ENCODE data around the gene QDPR. TPM values are rescaled to one million over a fixed set of nuclear protein-coding genes. Genes with fewer than 3 reads are reported as not detected.

Gene QDPR
- polyA plus RNA-seq, 1 of the 3 experiments (the other 2 are of a cell fraction), result 83.1 TPM

DNA sequence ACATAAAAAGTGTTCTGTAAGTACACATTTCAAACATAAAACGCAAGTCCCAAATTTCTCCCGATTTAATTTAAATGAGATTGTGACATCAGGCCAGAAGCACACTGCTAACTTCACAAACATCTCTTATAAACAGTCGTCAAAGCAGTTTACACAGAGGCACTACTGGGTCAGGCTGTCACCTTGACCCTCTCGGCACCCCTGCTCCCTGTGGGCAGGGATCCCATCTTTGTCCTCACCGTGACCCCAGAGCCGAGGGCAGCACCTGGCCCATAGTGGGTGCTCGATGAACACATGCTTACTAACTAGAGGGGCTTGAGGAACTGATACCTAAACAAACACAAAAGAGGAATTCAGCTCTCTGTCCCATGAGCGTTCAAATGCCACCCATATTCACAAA is 22.2 kb downstream of the QDPR start (continued):
- TF ChIP-seq MEF2A (IDR thresholded peaks at IDR 0.05; ENCODE audit: borderline replicate concordance, low read depth) (no peak), YY1 (IDR thresholded peaks at IDR 0.05; ENCODE audit: low read depth) (no peak)

DNA sequence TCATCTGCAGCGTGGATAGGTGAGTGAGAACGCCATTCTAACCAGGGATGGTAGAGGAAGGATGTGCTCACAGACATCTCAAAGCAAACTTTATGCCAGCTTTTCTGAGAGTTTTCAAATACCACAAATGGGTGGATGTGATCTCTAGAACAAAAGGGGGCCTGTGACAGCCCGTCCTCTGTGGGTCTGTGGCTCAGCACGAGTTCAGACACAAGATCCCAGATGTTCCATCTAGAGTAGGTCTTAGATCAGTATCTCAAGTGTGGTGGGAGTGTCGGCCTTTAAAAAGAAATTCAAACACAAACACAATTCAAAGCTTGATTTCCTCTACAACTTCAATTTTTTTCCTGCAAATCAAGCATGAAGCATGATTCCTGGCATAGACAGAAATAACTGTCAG is 22.8 kb downstream of the QDPR start:
- Histone ChIP-seq H3K27ac (ENCODE audit: low read depth in 2 of 2, low read length in 1 of 2) (peak overlapping the region in 1 of 2 experiments; percentile 99; a peak in 2 of 4 replicates), H3K4me1 (ENCODE audit: control insufficient read depth in 1 of 2, insufficient read depth in 2 of 2, low read depth in 1 of 2, low read length in 1 of 2) (peaks cover 5 to 55% of the 10 kb centered on the region in 2 experiments; a peak in 3 of 4 replicates), H3K9me3 (no peaks in the 10 kb centered on the region), H3K4me3 (ENCODE audit: low read depth in 2 of 2, low read length in 1 of 2) (no peak overlapping the region), H4K20me1 (ENCODE audit: insufficient read depth) (no peaks in the 10 kb centered on the region), H3F3A (replicated peaks; ENCODE audit: insufficient read depth) (no peaks in the 10 kb centered on the region), H2AFZ (ENCODE audit: low read depth) (no peak overlapping the region), H3K4me2 (no peak overlapping the region), H3K79me2 (ENCODE audit: insufficient read depth) (no peaks in the 10 kb centered on the region), H3K36me3 (replicated peaks in 1 of 2; ENCODE audit: control insufficient read depth in 1 of 2, insufficient read depth in 2 of 2, low read length in 1 of 2) (peaks cover 10 to 32% of the 10 kb centered on the region in 2 experiments), H3K9ac (no peak overlapping the region), H3K9me2 (no peaks in the 10 kb centered on the region), H3K27me3 (ENCODE audit: insufficient read depth) (no peaks in the 10 kb centered on the region)
- no peak for TF ChIP-seq MEF2A (IDR thresholded peaks at IDR 0.05; ENCODE audit: borderline replicate concordance, low read depth)
- TF ChIP-seq RFX5 (IDR thresholded peaks at IDR 0.05; ENCODE audit: low read length), result no peak
- TF ChIP-seq POLR2AphosphoS5 (IDR thresholded peaks at IDR 0.05; ENCODE audit: low read depth, low read length), result no peak
- no peak for TF ChIP-seq NFIC (IDR thresholded peaks at IDR 0.05; ENCODE audit: borderline replicate concordance)
- TF ChIP-seq JUND (IDR thresholded peaks at IDR 0.05), result no peak
- no peak for TF ChIP-seq SIN3A (IDR thresholded peaks at IDR 0.05; ENCODE audit: borderline replicate concordance, low read depth, low read length)
- TF ChIP-seq EZH2phosphoT487 (IDR thresholded peaks at IDR 0.05; ENCODE audit: borderline replicate concordance, low read depth), result no peak
- no peak for TF ChIP-seq GATA2 (CRISPR knock-in tag; IDR thresholded peaks at IDR 0.05)
- TF ChIP-seq SMC3 (IDR thresholded peaks at IDR 0.05; ENCODE audit: low read depth, low read length), result no peak
- TF ChIP-seq, protein P1, sequence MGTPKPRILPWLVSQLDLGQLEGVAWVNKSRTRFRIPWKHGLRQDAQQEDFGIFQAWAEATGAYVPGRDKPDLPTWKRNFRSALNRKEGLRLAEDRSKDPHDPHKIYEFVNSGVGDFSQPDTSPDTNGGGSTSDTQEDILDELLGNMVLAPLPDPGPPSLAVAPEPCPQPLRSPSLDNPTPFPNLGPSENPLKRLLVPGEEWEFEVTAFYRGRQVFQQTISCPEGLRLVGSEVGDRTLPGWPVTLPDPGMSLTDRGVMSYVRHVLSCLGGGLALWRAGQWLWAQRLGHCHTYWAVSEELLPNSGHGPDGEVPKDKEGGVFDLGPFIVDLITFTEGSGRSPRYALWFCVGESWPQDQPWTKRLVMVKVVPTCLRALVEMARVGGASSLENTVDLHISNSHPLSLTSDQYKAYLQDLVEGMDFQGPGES (IDR thresholded peaks at IDR 0.05; ENCODE audit: low read depth, low read length), result no peak
- no peak for TF ChIP-seq RXRA (IDR thresholded peaks at IDR 0.05; ENCODE audit: borderline replicate concordance, low read depth)
- TF ChIP-seq FOXJ3 (CRISPR knock-in tag; IDR thresholded peaks at IDR 0.05), result no peak
- TF ChIP-seq TEAD4 (IDR thresholded peaks at IDR 0.05; ENCODE audit: borderline replicate concordance, insufficient read depth), result no peak
- TF ChIP-seq RCOR1 (IDR thresholded peaks at IDR 0.05; ENCODE audit: low read length), result no peak
- TF ChIP-seq, protein P2, sequence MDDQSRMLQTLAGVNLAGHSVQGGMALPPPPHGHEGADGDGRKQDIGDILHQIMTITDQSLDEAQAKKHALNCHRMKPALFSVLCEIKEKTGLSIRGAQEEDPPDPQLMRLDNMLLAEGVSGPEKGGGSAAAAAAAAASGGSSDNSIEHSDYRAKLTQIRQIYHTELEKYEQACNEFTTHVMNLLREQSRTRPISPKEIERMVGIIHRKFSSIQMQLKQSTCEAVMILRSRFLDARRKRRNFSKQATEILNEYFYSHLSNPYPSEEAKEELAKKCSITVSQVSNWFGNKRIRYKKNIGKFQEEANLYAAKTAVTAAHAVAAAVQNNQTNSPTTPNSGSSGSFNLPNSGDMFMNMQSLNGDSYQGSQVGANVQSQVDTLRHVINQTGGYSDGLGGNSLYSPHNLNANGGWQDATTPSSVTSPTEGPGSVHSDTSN (IDR thresholded peaks at IDR 0.05), result no peak
- no peak for TF ChIP-seq ELF1 (IDR thresholded peaks at IDR 0.05)
- no peak for TF ChIP-seq RAD21 (IDR thresholded peaks at IDR 0.05; ENCODE audit: low read length)
- no peak for TF ChIP-seq MXI1 (IDR thresholded peaks at IDR 0.05; ENCODE audit: low read depth, low read length)
- no peak for TF ChIP-seq NRF1 (IDR thresholded peaks at IDR 0.05; ENCODE audit: low read depth, low read length)
- WGBS (ENCODE audit: low lambda C conversion rate), result 89% methylated on average over 5 of the region's 5 CpGs
- ChIA-PET CTCF (interaction anchor here (1.2 to 9.8 kb wide), 4 partner anchors 12 to 42 kb away, joined by 3 to 62 read pairs (median 6); partner anchors contain the start of gene QDPR), POLR2A (interaction anchor here (5.0 kb wide), 1 partner anchor 22 kb away, joined by 67 read pairs; the partner anchor contains the start of gene QDPR)
- DNase-seq, result no peak
